ENCODE results near the gene LRRC55.

The LRRC55 gene

DNA sequence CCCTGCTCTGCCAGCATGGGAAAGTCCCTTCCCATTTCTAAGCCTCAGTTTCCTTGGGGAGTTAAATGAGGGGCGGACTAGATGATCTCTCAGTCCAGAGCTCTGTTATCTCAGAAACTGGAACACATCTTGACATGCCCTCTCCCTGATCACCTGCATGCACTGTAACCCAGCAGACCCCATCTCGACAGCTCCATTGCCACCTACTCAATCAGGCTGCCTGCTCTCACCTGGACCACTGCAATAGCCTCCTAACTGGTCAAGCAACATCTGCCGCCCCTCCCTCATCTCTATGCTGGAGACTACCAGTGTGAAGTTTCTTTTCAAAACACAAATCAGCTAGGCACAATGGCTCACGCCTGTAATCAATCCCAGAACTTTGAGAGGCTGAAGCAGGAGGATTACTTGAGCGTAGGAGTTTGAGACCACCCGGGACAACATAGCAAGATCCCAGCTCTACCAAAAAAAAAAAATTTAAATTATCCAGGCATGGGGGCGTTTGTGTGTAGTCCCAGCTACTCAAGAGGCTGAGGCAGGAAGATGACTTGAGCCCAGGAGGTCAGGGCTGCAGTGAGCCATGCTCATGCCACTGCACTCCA lies 22.2 kb downstream of the LRRC55 start:
- no peak for DNase-seq

- DNase-seq: peak; percentile 78
Observed at GRCh38 chr11:57205041-57205641, 23.4 kb downstream of the LRRC55 start.

DNA sequence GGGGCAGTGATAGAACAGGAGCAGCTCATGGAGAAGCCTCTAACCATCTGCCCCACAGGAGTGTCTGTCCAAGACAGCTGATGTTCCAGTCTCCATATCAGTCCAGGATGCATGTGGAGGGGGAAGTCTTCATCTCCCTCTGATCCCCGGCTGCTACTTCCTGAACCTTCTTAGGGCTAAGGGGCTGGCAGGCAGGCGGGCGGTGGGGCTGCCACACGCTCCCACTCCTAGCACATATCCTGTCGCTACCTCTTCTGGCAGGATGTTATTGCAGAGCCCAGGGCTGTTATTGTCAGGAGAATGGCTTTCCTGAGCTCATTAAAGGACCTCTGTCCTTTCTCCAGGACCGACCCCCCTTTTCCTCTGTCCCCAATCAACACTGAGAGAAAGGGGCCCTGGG lies 25.4 kb downstream of the LRRC55 start:
- DNase-seq: no peak

DNA sequence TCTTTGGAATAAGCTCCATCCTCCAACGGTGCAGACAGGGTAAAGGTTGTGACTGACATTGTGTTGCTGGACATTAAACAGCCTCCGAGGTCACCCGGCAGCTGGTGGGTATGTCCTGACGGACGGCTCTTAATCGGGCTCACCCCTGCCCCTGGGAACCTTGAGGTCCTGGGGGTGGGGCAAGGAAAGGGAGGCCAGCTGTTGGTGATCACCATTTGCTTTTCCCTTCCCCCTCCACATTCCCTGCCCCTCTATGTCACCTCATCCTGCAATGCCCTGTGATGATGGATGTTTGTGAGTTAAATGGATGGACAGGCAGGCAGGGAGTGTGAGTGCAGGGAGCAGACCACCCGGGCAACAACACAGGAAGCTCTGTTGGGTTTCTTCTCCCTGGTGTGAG lies 29.0 kb downstream of the LRRC55 start:
- no peak for DNase-seq

DNA sequence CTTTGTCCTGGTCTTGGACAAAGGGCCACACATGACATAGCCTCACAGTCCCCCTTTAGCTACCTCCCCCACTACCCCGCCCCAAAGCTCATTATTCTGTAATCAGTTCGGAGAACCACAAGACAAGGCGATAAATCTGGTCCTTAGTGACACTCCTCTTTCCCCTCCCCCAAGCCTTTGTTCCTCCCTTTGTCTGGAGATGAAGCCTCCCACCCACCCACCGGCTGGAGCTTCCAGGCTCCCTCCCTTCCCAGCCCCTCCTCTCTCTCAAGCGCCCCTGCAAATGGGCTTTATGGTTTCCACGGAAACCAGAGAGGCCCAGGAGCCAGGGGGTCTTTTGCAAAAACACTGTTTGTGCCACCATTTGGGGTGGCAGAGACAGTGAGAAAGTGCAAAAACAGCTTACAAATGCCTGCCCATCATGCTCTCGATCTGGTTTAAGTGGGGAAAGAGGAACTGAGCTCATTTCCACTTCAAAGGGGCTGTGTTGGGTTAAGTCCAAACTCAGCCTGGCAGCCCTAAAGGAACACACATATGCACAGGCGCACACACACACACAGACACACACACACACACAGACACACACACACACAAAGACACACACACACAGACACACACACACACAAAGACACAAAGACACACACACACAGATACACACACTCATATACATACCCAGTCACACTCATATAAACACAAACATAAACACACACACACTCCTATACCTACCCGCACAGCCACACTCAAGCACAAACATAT lies 31.8 kb downstream of the LRRC55 start:
- DNase-seq: no peak

- DNase-seq: peak; percentile 13
Observed at GRCh38 chr11:57214098-57214417, 32.3 kb downstream of the LRRC55 start.

DNA sequence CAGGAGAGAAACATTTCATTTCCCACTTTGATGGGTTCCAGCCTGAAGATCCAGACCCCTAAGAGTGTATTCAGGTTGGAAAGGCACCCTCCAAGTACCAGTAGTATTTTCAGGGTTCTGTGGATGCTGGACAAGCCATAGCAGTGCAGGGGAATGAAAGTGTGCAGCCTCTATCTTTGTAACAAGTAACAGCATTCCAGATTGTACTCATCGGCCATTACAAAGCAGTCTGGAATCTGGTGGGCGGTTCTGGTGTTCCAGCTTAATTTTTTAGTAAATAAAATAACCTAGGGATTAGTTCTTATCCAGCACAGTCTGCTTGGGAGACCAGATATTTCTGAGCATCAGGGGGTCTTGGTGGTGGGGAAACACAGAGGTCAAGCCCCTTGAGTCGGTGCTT lies 32.7 kb downstream of the LRRC55 start:
- DNase-seq: peak; percentile 79

DNA sequence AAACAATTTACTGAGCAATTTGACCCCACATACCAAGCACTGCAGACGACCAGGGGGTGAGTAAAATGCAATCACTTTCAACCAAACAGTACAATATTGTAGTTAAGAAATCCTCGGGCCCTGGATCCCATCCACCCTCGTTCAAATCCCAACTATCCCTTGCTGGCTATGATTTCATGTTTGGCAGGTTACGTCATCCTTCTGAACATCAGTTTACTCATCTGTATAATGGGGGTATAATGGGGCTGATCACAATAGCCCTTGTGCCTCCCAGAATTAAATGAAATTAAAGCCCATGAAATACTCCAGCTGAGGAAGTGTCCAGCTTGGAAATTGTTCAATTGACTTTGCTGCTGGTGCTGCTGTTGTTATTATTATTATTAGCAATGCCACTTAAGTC lies 34.7 kb downstream of the LRRC55 start:
- DNase-seq: no peak

GRCh38 chr11:57217053-57217452 lies 35.3 kb downstream of the LRRC55 start:
- no peak for DNase-seq

DNA sequence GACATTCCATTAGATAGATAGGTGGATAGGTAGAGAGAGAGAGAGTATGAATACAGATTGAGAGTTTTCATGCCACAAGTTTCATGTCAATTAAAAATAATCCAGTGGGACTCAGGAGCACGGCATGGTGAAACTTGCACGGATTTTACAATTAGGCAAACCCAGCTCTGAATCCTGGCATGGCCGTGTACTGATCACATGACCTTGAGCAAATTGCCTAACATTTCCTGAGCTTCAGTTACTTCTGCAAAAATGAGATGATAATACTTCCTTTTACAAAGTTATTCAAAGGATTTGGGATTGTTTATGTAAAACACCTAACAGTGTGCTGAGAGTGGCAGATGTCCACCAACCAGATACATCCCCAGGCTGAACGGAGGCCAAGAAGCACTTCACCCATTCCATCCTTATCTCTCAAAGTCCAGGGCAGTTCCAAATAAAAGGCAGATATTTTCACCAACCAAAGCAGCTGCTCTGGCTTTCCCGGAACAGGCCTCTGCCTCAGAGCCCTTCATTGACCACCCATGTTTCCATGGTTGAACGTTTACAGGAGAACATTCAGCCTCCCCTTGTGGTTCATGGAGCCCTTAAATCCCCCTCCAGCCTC lies 37.4 kb downstream of the LRRC55 start:
- no peak for DNase-seq

- no peak for DNase-seq
Observed at GRCh38 chr11:57222239-57222638, 40.5 kb downstream of the LRRC55 start.

GRCh38 chr11:57223601-57224000 lies 41.8 kb downstream of the LRRC55 start:
- DNase-seq: peak; percentile 32

- no peak for DNase-seq
Observed at GRCh38 chr11:57224128-57224527, 42.4 kb downstream of the LRRC55 start.

DNA sequence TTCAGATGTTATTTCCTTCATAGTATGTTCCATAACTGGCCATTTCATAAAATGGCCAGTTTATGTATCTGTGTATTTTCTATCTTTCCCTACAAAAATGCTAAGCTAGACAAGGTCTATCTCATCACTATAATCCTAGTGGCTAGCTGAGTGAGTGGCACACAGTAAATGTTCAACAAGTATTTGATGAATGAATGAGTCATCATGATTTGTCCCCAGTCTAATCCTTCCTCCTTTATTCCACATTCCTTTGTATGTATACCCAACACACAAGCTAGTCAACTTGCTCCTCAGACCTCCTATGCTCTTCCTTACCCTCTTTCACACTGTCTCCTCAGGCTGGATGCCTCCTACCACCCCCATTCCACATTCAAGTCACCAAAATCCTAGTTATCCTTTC lies 42.8 kb downstream of the LRRC55 start:
- DNase-seq: peak; percentile 66

DNA sequence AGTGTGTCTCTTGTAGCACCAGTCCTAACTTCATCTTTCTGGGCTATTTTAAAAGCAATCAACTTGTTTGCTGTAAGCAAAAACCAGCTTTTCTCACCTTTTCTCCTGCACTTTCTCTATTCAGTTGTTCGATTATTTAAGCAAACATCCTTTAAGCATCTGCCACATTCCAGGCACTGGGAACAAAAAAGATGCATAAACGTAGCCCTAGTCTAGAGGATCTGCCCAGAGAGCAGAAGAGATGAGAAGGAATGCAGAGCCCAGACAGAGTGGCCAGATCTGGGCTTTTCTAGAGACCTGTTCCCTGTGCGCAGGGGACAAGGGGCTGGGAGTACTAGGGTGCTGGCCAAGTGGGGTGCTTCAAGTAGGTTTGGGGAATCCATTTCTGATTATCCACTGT lies 46.8 kb downstream of the LRRC55 start:
- no peak for DNase-seq

DNA sequence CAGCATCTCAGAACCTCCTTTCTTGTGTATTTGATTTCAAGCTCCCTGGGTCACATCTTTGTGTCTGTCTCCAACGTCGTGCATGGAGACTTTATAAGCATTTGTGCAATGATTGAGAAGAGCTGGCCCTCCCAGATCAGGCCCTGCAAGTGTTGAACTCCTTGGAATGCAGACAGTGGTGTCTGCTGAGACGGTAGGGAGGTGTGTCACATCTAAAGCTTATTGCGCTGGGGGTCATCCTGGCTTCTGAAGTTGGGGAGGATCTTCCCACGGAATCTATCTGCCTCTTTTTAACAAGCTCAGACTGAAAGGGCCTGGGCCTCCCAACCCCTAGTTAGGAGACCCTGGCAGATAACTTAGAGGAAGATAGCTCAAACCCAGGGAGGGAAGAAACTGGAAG lies 48.6 kb downstream of the LRRC55 start:
- no peak for DNase-seq

DNA sequence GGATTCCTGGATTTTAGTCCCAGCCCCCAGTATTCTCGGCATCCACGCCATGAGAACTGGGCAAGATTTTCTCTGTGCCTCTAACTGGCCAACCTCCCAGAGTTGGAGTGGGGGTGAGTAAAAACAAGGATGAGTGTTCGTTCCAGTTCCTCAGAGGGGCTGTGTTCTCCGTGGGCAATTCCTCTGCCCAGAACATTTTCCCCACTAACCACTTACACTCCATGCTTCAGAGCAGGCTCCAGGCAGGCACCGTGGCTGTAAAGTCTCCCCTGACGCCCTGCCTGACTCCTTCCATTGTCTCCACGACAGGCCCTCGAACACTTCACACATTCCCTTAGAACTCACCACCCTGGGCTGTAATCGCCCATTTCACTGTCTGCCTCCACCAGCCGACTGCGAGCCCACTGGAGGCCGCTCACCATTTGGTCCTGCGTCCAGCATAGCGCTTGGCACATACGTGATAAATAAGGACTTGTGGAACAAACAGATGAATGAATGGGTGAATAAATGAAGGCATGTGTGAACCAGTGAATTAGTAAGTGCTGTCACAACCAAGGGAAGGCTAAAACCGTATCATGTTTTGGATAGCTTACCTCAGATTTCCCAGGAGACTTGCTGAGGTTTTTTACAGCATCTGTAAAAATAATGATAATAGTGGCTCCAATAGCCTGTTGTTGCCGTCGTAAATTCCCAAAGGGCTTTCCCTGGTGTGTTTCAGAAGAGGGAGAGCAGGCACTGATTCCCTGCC lies 49.2 kb downstream of the LRRC55 start:
- DNase-seq: no peak

- no peak for DNase-seq
Observed at GRCh38 chr11:57231539-57232253, 49.9 kb downstream of the LRRC55 start.

- no peak for DNase-seq
Observed at GRCh38 chr11:57233702-57234101, 51.9 kb downstream of the LRRC55 start.

DNA sequence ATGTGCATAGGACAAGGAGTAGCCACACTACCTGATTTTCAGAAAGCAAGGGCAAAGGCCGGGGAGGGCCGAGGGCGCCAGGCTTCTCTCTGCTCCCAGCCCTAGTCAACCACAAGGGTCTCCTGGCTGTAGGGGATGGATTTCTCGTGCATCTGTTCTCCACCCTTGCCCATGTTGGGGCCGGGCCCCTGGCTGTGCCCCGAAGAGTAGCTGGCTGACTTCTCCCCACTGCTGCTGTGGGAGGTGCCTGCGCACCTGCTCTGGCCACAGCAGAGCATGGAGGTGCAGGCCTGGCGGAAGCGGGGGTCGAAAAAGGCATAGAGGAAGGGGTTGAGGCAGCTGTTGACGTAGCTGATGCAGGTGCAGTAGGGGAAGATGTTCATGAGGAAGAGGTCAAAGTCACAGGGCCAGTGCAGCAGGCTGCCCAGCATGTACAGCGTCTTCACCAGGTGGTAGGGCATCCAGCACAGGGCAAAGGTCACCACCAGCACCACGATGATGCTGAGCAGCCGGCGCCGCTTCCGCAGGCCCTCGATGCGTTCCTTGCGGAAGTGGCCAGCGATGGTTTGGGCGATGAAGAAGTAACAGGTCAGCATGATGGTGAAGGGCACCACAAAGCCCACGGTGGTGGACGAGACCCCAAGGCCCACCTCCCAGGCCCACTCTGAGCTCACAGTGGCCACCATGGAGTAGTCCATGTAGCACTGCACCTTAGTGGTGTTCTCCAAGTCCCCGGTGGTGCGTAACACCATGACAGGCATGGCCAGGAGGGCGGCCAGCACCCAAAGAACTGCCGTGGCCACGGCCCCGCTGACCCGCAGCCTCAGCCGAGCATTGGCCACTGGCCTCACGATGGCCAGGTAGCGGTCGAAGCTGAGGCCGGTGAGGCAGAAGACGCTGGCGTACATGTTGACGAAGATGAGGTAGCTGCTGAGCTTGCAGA lies 54.3 kb downstream of the LRRC55 start:
- DNase-seq: no peak

- no peak for DNase-seq
Observed at GRCh38 chr11:57237204-57237681, 55.5 kb downstream of the LRRC55 start, which contains the start of gene APLNR. Gene APLNR, minus strand, starts transcription at chr11:57237250. Its CDS starts 246 bp downstream, at chr11:57237004.
